ENCODE data around the gene NPIPB8.
"Not testable (repeated sequence)": the region's sequence is repeated elsewhere in the genome, so short reads cannot be mapped to it uniquely, and the experiment has no call there.

DNA sequence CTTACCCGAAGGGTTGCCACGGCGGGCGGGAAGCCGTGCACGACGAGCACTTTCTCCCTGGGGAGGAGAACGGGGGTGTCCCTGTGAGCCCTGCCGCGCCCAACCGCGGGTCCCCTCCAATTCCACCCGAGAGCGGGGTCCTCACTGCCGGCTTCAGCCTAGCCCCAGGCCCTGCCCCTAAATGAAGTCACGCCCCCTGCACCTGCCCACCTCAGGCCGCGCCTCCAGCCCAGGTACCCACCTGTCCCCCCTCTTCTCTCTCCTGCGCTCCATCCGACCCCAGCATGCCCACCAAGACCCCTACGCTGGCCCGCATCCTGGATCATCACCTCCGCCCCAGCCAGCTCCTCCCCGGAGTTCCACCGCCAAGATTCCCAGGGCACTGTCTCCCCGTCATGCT is 24.0 kb upstream of the NPIPB8 start:
- TF ChIP-seq, protein P1, sequence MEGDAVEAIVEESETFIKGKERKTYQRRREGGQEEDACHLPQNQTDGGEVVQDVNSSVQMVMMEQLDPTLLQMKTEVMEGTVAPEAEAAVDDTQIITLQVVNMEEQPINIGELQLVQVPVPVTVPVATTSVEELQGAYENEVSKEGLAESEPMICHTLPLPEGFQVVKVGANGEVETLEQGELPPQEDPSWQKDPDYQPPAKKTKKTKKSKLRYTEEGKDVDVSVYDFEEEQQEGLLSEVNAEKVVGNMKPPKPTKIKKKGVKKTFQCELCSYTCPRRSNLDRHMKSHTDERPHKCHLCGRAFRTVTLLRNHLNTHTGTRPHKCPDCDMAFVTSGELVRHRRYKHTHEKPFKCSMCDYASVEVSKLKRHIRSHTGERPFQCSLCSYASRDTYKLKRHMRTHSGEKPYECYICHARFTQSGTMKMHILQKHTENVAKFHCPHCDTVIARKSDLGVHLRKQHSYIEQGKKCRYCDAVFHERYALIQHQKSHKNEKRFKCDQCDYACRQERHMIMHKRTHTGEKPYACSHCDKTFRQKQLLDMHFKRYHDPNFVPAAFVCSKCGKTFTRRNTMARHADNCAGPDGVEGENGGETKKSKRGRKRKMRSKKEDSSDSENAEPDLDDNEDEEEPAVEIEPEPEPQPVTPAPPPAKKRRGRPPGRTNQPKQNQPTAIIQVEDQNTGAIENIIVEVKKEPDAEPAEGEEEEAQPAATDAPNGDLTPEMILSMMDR (IDR thresholded peaks at IDR 0.05; ENCODE audit: insufficient read depth, low read length), result not testable (repeated sequence)
- TF ChIP-seq GABPA (IDR thresholded peaks at IDR 0.05; ENCODE audit: low read depth), result not testable (repeated sequence)
